ENCODE data around the gene KIF23.

The KIF23 gene

DNA sequence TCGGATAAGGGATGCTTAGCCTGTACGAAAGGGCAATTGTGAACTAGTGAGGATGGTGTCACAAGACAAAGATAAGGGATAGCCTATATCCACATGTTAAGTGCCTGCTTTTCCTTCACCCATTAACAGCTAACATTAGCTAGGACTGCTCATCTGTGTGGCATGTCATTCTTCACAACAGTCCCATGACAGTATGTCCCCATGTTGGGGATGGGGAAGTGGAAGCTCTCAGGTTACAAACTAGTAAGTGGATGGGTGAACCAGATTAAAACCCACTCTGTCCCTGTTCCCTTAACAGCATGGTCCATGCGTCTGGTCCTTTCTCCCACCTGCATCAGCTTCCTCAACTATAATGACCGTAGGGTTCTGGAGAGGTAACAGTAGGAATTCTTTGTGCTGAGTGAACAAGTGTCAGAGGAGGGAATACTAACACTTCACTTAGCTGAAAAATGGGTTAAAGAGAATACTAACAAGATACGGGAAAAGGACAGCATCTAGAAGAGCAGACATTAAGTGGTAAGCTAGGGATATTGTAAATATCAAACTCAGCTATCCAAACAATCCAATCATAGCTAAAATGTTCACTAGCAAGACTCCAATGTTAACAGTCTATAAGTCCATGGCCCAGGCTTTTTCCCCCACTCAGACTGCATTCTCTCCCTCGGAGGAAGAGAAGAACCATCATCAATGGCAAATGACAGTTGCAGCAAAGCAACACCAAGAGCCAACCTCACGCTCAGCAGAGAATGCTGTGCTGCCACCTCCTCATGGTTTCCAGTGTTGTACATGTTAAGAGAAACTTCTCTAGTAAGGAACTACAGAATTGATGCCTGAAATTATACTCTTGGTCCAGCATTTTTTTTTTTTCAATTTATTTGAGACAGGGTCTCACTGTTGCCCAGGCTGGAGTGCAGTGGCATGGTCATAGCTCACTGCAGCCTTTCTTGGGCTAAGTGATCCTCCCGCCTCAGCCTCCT lies 43.4 kb downstream of the KIF23 start:
- no peak overlapping the region for H3K4me3 ChIP-seq (ENCODE audit: low read length)
- TF ChIP-seq ZNF274 (IDR thresholded peaks at IDR 0.05; ENCODE audit: low read depth, low read length), result no peak

DNA sequence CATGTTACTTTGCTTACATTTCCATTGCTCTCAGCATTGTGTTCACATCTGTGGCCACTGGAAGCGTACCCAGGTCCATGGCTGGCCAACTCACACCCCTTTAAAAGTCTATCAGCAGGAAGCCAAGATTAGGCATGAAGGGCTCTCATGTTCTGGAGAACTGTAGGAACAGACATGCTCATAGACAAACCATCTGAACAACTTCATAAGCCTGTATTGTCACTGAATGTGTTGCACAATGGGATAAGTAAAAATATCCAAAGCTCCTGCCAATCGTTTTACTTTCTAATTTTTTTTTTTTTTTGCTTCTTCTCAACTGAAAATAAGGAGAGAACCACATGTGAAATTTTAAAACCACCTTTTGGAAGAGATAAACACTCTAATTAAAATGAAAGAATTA lies 44.9 kb downstream of the KIF23 start:
- TF ChIP-seq ZNF274 (IDR thresholded peaks at IDR 0.05; ENCODE audit: low read depth, low read length), result no peak
- H3K4me3 ChIP-seq (ENCODE audit: low read length), result no peak overlapping the region

DNA sequence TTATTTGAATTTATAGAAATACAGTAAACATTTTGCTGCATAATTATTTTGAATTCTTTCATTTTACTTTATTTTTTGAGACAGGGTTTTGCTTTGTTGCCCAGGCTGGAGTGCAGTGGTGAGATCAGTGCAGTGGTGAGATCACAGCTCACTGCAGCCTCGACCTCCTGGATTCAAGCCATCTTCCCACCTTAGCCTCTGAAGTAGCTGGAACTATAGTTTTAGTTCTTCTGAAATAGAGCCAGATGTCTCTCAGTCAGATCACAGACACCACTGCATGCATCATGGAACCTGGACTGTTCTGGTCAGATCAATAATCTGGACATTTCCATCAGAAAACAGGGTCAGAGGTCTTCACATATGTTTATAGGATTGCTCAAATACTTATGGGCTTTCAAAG lies 46.3 kb downstream of the KIF23 start:
- no peak overlapping the region for H3K4me3 ChIP-seq (ENCODE audit: low read length)
- TF ChIP-seq ZNF274 (IDR thresholded peaks at IDR 0.05; ENCODE audit: low read depth, low read length), result no peak

DNA sequence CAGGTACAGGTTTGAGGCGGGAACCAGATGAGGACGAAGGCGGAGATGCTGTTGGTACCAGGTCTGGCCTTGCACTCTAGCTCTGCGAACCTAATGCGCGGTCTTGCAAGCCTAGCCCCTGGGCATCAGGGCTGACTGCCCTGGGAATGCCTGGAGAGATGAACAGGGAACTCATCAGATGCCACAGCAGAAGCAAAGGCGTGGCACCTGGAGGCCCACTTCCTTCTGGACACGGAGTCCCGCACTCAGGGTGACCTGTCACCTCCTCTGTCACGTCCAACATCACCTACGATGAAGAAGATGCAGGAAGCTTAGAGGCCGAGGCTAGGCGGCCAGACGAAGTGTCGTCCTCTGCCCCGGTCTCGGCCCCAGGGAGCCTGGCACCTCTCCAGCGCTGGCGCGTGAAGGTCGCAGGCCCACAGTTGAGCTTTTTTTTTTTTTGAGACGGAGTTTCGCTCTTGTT lies 47.9 kb downstream of the KIF23 start:
- H3K4me3 ChIP-seq (ENCODE audit: low read length), result peak overlapping the region; percentile 10; the same call in 1 of the 2 replicates

DNA sequence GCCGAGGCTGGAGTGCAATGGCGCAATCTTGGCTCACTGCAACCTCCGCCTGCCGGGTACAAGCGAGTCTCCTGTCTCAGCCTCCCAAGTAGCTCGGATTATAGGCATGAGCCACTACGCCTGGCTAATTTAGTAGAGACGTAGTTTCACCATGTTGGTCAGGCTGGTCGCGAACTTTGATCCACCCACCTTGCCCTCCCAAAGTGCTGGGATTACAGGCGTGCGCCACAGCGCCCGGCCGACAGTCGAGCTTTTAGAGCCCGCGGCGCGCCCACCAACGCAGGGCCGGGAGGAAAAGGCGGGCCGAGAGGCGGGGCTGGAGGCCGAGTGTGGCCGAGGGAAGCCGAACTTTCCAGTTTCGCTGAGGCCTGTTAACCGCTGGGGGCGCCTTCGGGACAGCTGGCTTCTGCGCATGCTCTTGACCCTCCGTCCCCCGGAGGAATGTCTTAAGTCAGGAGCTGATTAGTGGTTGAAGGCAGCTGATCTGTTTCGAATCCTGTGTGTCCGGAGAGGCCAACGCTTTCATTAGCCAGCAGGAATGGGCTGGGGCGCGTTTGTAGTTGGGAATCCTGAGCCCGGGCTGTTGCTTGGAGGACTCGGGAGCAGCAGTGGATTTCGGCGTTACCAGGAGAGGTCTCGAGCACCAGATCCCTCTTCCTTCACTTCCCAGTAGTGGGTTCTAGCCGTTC lies 48.5 kb downstream of the KIF23 start:
- TF ChIP-seq ZNF274 (IDR thresholded peaks at IDR 0.05; ENCODE audit: low read depth, low read length), result no peak
- peak overlapping the region; percentile 61; the same call in 1 of the 2 replicates for H3K4me3 ChIP-seq (ENCODE audit: low read length)

More for the DNA sequence above, 47.9 kb downstream of the KIF23 start:
- no peak for TF ChIP-seq ZNF274 (IDR thresholded peaks at IDR 0.05; ENCODE audit: low read depth, low read length)

DNA sequence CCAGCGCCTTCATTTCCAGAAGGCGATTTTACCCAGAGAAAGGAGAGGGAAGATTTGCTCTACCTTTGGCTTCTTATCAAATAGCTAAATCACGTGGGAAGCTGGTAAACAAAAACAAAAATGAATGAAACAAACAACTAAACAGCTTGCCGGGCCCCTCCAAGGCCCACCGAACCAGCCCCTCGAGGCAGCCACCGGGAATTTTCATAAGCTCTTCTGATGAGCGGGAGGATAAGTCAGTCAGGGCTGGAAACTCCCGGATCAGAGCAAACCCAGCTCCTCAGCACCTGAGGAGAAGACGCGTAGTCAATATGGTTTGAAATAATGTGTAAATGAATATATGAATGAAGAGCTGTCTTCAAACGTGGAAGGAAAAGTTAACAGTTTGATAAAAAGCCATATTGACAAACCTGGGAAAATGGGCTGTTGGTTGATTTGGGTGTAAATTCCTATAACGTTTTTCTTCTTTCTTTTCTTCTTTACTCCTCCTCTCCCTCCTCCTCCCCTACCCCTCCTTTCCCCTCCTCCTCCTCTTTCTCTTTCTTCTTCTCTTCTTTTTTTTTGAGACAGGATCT lies 49.1 kb downstream of the KIF23 start:
- no peak for TF ChIP-seq ZNF274 (IDR thresholded peaks at IDR 0.05; ENCODE audit: low read depth, low read length)
- peak overlapping the region; percentile 61; the same call in 1 of the 2 replicates for H3K4me3 ChIP-seq (ENCODE audit: low read length)

DNA sequence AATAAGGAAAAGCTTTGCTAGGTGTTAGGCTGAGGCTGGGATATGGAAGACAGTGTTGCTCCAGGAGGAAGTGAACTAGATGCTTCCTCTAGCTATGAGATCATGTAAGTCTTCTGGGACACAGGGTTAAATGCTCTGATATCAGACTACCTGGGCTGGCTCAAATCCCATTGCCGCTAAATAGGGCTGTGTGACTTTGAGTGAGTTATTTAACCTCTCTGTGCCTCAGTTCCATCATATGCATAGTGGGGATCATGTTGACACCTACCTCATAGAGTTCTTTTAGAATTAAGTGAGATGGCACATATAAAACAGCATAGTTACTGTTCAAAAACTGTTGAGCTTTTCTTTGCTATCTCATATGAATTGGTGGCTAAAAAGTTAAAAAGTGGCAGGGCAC lies 51.1 kb downstream of the KIF23 start:
- H3K4me3 ChIP-seq (ENCODE audit: low read length), result no peak overlapping the region
- no peak for TF ChIP-seq ZNF274 (IDR thresholded peaks at IDR 0.05; ENCODE audit: low read depth, low read length)

DNA sequence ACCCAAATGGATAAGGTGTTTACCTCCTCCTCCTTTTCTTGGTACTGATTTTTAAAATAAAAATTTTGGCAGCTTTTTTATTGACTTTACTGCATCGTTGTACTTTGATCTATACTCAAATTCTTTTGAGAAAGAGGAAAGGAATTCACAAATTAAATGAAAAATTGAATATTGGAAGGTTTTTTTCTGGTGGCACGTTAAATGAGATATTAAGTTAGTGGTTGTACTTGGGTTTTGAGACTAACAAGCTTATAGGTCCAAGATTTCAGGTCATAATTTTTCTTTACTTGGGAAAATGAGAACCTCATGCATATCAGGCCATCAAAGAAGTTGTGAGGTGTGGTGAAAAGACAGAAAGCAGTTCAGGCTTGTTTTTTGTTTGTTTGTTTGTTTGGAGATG lies 52.6 kb downstream of the KIF23 start:
- H3K4me3 ChIP-seq (ENCODE audit: low read length), result no peak overlapping the region
- TF ChIP-seq ZNF274 (IDR thresholded peaks at IDR 0.05; ENCODE audit: low read depth, low read length), result no peak

DNA sequence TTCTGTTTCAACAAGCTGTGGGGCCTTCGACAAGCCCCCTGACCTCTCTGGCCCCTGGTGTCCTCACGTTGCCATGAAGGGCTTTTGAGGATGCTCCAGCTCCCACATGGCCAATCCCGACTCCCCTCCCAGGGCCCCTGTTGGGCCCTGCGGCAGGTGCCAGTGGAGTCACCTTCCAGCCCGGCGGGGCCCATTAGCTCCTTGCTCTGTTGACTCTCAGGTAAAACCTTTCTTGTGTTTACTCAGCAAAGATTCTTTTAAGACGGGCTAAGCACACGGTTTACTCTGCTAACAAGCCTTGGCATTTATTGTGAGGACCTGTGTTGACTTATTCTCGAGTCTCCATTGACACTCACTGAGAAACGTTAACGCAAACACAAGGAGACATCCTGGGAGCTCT lies 53.5 kb downstream of the KIF23 start:
- no peak for TF ChIP-seq ZNF274 (IDR thresholded peaks at IDR 0.05; ENCODE audit: low read depth, low read length)
- no peak overlapping the region for H3K4me3 ChIP-seq (ENCODE audit: low read length)

DNA sequence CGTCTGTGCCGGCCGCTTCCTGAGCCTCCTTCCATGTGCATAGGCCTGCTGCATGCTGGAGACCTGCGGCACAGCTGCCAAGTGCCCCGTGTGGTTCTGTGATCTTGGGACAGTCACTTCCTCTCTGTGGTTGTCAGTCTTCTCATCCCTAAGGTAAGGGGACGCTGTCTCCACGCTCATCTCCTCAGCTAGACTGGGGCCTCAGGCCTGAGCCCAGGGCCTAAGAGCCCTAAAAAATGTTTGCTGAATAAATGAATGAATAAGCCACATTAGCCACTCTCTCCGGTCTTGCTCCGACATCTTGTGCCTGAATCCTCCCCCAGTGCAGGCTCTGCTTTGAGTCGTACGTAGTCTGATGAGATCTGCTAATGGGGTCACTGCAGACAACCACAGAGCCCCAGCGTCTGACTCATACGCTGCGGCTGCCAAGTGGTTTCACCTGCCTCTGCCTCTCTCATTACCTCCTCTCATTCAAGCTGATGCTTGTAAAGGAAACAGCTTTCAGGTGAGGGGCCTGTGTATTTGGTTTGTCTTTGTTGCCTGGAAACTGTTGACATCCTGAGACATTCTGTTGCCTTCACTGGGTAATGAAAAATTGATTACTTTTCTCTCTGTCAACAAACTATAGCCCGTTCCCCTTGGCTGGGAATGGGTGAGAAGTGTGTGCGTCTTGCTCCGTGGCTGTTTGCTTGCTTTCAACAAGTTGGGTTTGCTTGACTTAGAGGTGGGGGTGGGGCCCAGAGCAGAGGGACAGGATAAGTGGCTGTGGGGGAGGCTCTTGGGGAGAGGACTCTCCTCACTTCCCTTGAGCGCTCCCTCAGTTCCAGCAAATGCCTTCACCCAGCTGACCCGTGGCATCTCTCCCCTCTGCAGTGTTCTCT lies 54.3 kb downstream of the KIF23 start:
- no peak overlapping the region for H3K4me3 ChIP-seq (ENCODE audit: low read length)
- no peak for TF ChIP-seq ZNF274 (IDR thresholded peaks at IDR 0.05; ENCODE audit: low read depth, low read length)

DNA sequence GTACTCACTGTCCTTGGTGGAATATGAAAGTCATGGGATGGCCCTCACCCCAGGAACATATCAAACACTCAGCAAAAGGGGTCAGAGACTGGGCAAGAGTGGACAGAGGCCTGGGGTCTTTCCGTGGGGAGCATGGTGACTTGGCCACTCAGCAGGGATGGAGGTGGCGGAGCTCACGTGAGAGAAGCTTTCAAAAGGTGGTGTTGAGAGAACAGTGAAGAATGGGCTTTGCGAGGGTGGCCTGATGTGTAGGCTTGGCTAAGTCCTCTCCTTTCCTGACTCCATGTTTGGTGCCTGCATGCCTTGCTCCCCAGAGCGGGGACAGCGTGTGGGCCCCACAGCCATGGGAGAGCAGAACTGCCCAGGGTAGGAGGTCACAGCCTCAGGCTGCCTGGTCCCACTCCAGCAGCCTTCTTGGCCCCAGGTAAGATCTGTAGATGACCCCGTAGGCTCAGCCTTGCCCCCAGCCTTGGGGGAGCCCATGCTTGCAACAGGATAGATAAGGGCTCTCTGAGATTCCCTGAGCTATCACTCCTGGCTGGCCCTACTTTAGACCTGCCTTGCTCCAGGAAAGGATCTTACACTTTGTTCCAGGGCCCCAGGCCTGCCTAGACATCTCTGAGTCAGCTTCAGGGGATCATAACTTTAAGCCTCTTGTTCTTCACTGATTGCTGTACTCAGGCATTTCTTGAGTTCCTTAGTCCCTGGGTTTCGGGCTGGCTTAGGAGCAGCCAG lies 55.5 kb downstream of the KIF23 start:
- no peak overlapping the region for H3K4me3 ChIP-seq (ENCODE audit: low read length)
- TF ChIP-seq ZNF274 (IDR thresholded peaks at IDR 0.05; ENCODE audit: low read depth, low read length), result no peak

DNA sequence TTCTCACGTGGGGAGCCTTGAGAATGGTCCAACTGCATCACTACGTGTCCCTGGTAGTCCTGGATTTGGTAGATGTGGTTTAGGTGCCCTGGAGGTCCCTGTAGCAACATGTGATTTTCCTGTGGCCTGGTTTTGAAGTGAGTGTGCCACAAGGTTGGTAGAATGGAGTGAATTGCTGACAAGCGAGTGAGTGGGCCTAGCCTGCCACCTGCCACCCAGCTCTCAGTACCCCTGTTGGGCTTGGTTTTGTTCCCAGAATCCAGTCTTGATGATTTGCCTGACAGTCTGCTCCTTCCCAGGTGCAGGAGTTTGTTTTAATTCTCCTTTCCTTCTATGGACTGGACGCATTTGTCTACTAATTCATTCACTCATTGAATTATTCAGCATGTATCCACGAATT lies 57.9 kb downstream of the KIF23 start:
- no peak for TF ChIP-seq ZNF274 (IDR thresholded peaks at IDR 0.05; ENCODE audit: low read depth, low read length)
- no peak overlapping the region for H3K4me3 ChIP-seq (ENCODE audit: low read length)

DNA sequence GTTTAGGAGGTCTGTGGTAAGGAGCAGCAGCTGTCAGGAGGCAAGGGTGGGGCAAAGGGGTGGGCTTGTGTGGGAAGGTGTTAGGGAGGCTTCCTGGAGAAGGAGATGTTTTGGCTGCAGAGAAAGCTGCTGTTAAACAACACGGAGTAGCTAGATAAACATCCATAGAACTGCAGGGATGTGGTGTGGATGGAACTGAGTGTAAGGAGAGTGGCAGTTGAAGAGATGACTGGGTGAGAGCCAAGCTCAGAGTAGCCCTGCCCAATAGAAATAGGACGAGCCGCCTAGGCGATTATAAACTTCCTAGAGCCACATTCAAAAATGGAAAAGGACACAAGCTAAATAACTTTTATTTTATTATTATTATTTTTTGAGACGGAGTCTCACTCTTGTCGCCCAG lies 58.4 kb downstream of the KIF23 start:
- no peak for TF ChIP-seq ZNF274 (IDR thresholded peaks at IDR 0.05; ENCODE audit: low read depth, low read length)
- no peak overlapping the region for H3K4me3 ChIP-seq (ENCODE audit: low read length)
